Measurements from ENCODE around the gene RHOBTB1. TPM values are rescaled to one million over a fixed set of nuclear protein-coding genes. Genes with fewer than 3 reads are reported as not detected.

The RHOBTB1 gene
- total RNA-seq, 2 experiments from 2014 or later = 0.05 TPM; not detected in 1

DNA sequence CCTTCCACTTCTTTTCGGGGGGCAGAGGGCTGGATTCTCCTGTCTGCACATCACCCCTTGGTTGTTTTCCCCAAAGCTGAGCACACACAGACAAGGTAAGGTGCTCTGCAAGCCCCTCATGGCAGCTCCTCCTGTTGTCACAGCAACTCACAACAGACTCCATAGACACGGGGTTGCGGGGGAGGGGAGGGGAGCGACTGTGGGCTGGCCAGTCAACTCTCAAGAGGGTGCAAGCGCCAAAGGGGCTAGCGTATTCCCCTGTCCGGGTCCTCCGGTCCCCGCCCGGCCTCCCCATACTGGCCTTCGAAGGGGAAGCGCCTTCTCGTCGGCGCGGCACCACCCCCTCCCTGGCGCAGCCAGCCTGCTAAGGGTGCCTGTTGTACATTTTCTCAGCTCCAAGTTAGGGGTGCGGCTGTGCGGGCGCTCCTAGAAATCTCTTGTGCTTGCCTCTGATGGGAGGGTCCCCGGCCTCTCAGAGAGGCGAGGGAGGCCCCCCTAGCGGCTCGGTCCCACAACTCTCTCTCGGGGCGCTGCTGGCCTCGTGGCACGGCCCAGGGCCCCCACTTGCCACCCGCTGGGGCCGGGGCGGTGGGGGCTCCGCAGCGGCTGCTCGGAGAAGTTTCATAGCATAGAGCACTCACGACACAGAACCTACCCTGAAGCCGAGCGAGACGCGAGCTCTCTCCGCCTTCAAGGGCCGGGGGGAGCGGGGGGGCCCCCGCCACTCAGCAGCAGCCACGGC lies 498 bp downstream of the RHOBTB1 start:
- H3K27ac Mint-ChIP-seq = no peak overlapping the region
- H3K9me3 Mint-ChIP-seq = no peaks in the 10 kb centered on the region
- ChIA-PET POLR2A (no interaction called here), CTCF (no interaction called here)
- H3K4me1 Mint-ChIP-seq = peaks cover 8% of the 10 kb centered on the region
- DNase-seq = peak; percentile 24
- peak overlapping the region; percentile 19 for H3K4me3 Mint-ChIP-seq
- no peaks in the 10 kb centered on the region for H3K36me3 Mint-ChIP-seq (ENCODE audit: low read depth)
- peaks cover 66% of the 10 kb centered on the region for H3K27me3 Mint-ChIP-seq

DNA sequence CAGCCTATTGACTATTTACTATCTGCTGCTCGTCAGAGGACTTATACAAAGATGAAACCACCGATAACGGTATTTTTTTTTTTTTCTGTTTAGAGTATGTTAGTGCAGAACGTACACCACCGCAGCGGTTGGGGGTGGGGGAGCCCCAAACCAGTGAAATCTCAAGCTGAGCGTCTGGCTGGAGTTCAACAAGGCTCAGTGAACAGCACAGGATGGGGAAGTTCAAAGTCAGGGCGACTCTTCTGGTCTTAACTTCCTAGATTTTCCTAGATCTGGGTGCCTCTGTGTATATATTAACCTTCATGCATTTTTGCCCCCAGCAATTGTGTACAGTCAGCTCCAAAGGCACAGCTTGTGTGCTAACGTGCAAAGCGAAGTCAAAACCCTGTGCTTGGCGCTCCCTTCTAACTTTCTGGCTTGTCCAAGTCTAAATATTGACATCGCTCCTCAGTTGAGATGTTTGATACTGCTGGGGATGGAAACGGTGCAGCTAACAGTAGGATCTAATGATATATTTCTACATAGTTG lies 1.1 kb downstream of the RHOBTB1 start:
- peak overlapping the region; percentile 19 for H3K4me3 Mint-ChIP-seq
- H3K9me3 Mint-ChIP-seq = no peaks in the 10 kb centered on the region
- H3K36me3 Mint-ChIP-seq (ENCODE audit: low read depth) = no peaks in the 10 kb centered on the region
- H3K27ac Mint-ChIP-seq = no peak overlapping the region
- H3K27me3 Mint-ChIP-seq = peaks cover 65% of the 10 kb centered on the region
- ChIA-PET POLR2A (interaction anchor here (1.2 kb wide), 1 partner anchor 163 kb away, joined by 4 read pairs; no protein-coding TSS in a partner anchor), CTCF (no interaction called here)
- peak; percentile 53 for DNase-seq
- peaks cover 8% of the 10 kb centered on the region for H3K4me1 Mint-ChIP-seq

DNA sequence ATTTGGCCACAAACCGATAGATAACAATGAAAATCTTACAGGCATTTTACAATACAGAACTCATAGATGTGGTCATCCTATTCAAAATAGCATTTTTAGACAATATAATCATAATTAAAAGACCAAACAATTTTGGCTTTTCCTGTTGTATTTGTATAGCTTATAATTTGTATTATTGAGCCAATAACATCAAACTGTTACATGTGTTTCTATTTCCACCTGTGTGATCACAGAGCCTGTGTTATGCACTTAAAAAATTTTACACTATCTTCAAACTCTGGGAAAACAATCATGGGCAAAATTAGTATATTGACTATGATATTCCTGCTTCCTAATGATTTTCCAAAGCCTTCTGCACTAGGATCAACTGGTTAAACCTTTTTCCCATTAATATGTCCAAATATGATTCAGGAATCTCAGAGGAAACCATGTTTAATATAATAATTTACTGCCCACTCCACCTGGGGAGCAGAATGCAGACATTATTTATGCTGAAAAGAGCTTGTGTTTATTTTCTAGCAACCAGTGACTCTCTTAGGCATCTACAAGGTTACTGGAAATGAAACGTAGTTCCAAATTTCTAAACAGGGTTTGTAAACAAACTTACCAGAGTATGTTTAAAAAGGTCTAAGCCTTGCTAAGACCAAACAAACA lies 1.7 kb downstream of the RHOBTB1 start:
- Mint-ChIP-seq H3K4me3 (no peak overlapping the region), H3K36me3 (ENCODE audit: low read depth) (no peaks in the 10 kb centered on the region), H3K27ac (no peak overlapping the region), H3K4me1 (peaks cover 8% of the 10 kb centered on the region), H3K9me3 (no peaks in the 10 kb centered on the region), H3K27me3 (peaks cover 63% of the 10 kb centered on the region)
- ChIA-PET CTCF (no interaction called here), POLR2A (interaction anchor here (1.2 kb wide), 2 partner anchors 163 to 164 kb away, joined by 3 to 4 read pairs; partner anchors contain the start of gene CDK1)
- DNase-seq = no peak

DNA sequence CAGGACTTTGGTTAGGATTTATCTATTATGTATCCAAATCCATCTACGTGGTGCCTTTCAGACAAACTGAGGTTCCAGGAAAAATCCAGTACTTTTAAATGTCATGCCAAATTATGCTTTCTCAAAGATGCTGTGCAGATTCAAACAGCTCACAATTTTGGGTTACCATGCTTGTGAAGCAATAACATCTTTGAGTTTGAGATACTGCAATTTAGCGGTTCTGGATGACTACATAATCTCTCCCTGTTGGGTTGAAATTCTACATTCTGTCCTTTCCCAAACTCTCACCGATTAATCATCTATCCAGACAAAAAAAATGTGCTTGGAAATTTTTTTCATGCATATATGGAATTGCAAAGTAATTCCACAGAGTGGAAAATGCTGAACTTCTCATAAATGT lies 3.5 kb downstream of the RHOBTB1 start:
- no peaks in the 10 kb centered on the region for H3K36me3 Mint-ChIP-seq (ENCODE audit: low read depth)
- H3K4me1 Mint-ChIP-seq = peaks cover 8% of the 10 kb centered on the region
- no peak for DNase-seq
- H3K9me3 Mint-ChIP-seq = no peaks in the 10 kb centered on the region
- no peak overlapping the region for H3K4me3 Mint-ChIP-seq
- H3K27ac Mint-ChIP-seq = no peak overlapping the region
- H3K27me3 Mint-ChIP-seq = peaks cover 52% of the 10 kb centered on the region
- ChIA-PET POLR2A (no interaction called here), CTCF (no interaction called here)

DNA sequence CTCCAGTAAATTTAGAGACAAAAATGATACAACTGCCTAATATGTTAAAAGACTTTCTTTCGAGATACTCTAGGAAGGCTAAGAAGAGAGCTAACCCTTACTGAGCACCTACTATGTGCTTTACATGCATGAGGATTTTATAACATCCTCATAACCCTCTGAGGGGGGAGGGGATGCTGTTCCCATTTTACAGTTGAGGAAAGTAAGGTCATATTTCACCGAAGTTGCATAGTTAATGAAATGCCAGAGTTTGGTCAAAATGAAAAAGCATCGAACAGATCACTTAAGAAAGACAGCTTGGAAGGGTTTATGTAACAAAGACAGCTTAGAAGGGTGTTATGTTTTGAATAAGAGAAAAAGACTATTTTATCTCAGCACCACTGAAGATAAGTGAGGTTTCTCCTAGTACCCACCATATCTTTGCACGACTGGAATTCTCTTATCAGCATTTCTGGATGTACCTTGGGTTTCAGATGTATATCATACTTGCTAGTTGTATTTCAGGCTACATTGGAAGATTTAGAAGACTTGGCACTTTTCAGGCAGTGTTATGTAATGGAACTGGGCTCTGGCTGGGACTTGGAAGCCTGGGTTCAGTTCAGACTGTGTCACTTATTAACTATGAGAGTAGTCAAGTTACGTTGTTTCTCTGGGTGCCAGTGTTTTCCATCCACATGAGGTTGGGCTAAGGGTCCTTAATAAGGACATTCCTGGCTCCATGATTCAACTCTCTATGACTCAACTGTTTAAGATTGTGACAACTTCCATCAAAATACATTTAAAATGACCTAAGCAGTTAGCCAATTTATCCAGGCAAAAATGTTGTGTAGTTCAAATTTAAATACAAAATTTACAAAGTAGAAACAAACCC lies 6.0 kb downstream of the RHOBTB1 start:
- CTCF ChIA-PET = no interaction called here
- no peak for DNase-seq
- H3K4me3 Mint-ChIP-seq = no peak overlapping the region

DNA sequence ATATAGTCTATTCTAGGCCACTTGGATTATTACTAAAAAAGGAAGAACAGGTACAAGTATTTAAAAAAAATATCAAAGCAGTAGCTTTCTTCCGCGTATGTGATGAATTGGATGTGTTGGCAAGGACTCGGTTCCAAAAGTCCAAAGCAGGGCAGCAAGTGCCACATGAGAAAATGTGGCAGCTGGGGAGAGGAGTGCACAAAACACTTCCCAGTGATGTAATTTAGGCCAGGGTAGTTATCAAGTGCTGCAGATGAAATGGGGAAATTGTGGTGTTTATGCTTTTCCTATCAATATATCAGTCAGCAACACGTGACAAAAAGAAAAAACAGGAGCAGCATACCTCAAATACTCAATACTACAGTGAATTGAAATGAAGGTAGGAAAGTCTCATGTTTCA lies 7.0 kb downstream of the RHOBTB1 start:
- Mint-ChIP-seq H3K4me1 (no peaks in the 10 kb centered on the region), H3K27me3 (peaks cover 37% of the 10 kb centered on the region), H3K4me3 (no peak overlapping the region), H3K27ac (no peak overlapping the region), H3K36me3 (ENCODE audit: low read depth) (no peaks in the 10 kb centered on the region), H3K9me3 (no peaks in the 10 kb centered on the region)
- no peak for DNase-seq
- CTCF ChIA-PET = no interaction called here
- POLR2A ChIA-PET = no interaction called here

More for the DNA sequence above, 6.0 kb downstream of the RHOBTB1 start:
- POLR2A ChIA-PET = no interaction called here
- Mint-ChIP-seq H3K36me3 (ENCODE audit: low read depth) (no peaks in the 10 kb centered on the region), H3K27ac (no peak overlapping the region), H3K27me3 (peaks cover 41% of the 10 kb centered on the region), H3K9me3 (no peaks in the 10 kb centered on the region), H3K4me1 (peaks cover 5% of the 10 kb centered on the region)

DNA sequence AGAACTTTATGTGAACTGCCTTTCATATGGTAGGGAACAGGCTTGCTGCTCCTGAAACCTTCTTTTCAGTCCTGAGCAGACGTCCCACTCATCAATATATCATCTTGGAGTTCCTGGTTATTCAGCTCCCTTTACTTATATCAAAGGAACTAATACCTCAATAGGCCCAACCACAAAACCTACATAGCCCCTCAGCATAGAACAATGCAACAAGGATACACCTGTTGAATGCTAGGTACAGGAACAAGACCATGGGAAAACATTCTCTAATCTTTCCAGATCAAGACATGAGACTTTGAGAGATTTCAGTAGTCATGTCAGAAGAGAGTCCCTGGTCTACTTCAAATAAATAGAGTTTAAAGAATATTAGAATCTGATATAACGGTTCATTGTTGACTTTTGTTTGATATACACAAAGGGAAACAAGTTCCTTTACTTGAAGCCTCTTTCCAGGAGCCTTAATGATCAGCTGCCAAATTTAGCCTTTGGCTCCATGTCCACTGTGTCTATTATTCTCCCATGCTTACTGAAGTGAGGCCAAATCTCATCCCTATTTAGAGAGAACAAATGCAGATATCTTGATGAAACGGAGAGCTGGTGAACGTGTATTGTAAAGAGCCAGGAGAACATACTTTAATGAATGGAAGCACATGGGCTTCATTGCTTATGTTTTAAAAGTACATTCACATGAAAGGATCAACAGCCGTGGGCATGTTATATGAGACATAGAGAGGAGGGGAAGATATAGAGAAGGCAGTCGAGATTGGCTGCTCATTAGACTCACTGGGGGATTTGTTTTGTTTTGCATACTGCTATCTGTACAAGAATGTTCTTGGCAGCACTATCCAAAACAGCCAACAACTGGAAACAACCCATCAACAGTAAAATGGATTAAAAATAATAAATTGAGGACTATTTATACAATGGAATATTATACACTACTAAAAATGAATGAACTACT lies 9.5 kb downstream of the RHOBTB1 start:
- H3K36me3 Mint-ChIP-seq (ENCODE audit: low read depth) = no peaks in the 10 kb centered on the region
- H3K9me3 Mint-ChIP-seq = no peaks in the 10 kb centered on the region
- no peak overlapping the region for H3K27ac Mint-ChIP-seq
- no peaks in the 10 kb centered on the region for H3K4me1 Mint-ChIP-seq
- DNase-seq = no peak
- POLR2A ChIA-PET = no interaction called here
- peaks cover 25% of the 10 kb centered on the region for H3K27me3 Mint-ChIP-seq
- H3K4me3 Mint-ChIP-seq = no peak overlapping the region
- CTCF ChIA-PET = no interaction called here

DNA sequence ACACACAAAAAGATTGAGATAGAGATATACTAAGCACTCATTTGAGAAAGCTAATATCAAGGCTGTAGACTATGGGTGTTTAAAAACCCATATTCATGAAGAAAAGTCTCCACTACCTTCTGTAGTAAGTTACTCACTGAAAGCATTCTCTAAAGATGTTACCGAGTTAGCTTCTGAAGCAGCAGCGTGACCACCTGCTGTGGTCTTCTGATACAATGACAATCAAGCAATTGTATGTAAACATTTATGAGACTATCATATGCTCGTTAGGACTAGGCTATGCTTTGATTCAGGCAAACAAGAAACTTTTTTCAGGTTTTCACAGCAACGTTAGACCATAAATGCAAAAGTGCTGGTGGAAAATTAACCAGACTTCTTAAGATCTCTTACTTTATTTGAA lies 11.2 kb downstream of the RHOBTB1 start:
- H3K27ac Mint-ChIP-seq = no peak overlapping the region
- no peak overlapping the region for H3K4me3 Mint-ChIP-seq
- peaks cover 14% of the 10 kb centered on the region for H3K27me3 Mint-ChIP-seq
- H3K36me3 Mint-ChIP-seq (ENCODE audit: low read depth) = no peaks in the 10 kb centered on the region
- no peaks in the 10 kb centered on the region for H3K4me1 Mint-ChIP-seq
- H3K9me3 Mint-ChIP-seq = no peaks in the 10 kb centered on the region
- no peak for DNase-seq
- ChIA-PET CTCF (no interaction called here), POLR2A (no interaction called here)

DNA sequence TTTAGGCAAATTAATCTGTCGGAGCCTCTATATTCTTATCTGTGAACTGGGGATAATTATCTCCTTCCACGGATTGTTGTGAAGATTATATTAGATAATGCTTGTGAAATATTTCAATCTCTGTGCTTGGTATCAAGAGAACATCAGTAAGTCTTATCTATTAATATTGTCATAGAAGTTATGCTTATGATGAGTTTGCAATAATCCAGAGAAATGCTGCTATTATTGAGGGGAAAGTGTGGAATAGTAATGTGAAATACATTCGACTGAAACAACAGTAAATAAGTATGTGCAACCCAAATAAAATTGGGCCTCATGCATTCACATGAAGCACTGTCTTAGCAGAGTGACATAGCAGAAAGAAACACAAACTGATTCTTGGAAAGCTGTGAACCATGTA lies 13.7 kb downstream of the RHOBTB1 start:
- POLR2A ChIA-PET = no interaction called here
- DNase-seq = no peak
- CTCF ChIA-PET = no interaction called here
- H3K36me3 Mint-ChIP-seq (ENCODE audit: low read depth) = no peaks in the 10 kb centered on the region
- H3K27me3 Mint-ChIP-seq = peaks cover 12% of the 10 kb centered on the region
- H3K9me3 Mint-ChIP-seq = no peaks in the 10 kb centered on the region
- H3K27ac Mint-ChIP-seq = no peak overlapping the region
- no peak overlapping the region for H3K4me3 Mint-ChIP-seq
- no peaks in the 10 kb centered on the region for H3K4me1 Mint-ChIP-seq

DNA sequence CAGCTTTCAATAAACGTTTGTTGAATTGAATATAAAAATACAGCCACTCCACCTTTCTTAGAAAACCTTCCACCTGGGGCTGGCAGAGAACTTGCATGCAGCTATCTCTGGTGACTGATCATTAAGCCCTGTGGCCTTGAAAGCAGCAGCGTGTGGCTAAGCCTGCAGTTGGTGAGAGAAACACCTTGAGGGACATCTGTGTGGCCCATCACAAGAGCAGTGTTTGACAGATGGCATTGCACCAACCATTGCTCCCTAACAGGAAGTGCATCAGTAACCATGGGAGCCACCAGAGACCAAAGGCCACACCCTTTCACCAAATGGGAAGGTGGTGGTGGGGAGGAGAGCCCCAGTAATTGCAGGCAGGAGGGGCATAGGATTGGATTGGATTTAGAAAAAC lies 22.4 kb downstream of the RHOBTB1 start:
- H3K27ac Mint-ChIP-seq = no peak overlapping the region
- no peaks in the 10 kb centered on the region for H3K4me1 Mint-ChIP-seq
- CTCF ChIA-PET = no interaction called here
- H3K9me3 Mint-ChIP-seq = no peaks in the 10 kb centered on the region
- no peaks in the 10 kb centered on the region for H3K36me3 Mint-ChIP-seq (ENCODE audit: low read depth)
- no peak for DNase-seq
- H3K27me3 Mint-ChIP-seq = peaks cover 5% of the 10 kb centered on the region
- POLR2A ChIA-PET = no interaction called here
- no peak overlapping the region for H3K4me3 Mint-ChIP-seq

DNA sequence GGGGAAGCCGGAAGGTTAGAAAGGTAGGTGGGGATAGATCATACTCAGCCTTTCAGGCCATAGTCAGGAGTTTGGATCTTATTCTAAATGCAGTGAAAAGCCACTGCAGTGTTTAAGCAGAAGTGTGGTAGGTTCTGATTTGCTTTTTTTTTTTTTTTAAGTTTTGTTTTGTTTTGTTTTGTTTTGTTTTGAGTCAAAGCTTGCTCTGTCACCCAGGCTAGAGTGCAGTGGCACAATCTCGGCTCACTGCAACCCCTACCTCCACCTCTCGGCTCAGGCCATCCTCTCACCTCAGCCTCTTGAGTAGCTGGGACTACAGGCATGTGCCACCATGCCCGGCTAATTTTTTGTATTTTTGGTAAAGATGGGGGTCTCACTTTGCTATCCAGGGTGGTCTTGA lies 23.5 kb downstream of the RHOBTB1 start:
- no peak overlapping the region for H3K27ac Mint-ChIP-seq

DNA sequence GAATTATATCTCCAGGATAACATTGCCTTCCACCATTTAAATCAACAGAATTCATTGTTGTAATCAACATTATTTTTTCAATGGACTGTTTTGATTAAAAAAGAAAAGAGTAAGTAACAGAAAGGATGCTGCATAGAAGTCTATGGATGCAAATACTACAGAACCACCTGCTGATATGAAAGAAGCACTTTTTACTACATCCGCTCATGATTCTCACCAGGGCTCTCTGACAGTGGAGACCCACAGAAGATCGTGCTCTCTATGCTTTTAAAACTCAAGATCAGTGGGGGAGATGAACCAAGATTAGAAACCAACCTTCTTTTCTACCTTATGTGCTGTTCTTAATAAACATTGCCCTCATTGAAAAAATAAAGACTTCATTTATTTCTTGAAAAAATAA lies 24.4 kb downstream of the RHOBTB1 start:
- H3K27ac Mint-ChIP-seq = no peak overlapping the region
- CTCF ChIA-PET = no interaction called here
- H3K4me1 Mint-ChIP-seq = no peaks in the 10 kb centered on the region
- H3K4me3 Mint-ChIP-seq = no peak overlapping the region
- no peak for DNase-seq
- POLR2A ChIA-PET = no interaction called here
- H3K27me3 Mint-ChIP-seq = peaks cover 5% of the 10 kb centered on the region
- H3K9me3 Mint-ChIP-seq = no peaks in the 10 kb centered on the region
- H3K36me3 Mint-ChIP-seq (ENCODE audit: low read depth) = no peaks in the 10 kb centered on the region

More for the DNA sequence above, 23.5 kb downstream of the RHOBTB1 start:
- Mint-ChIP-seq H3K9me3 (no peaks in the 10 kb centered on the region), H3K4me1 (no peaks in the 10 kb centered on the region), H3K27me3 (peaks cover 3% of the 10 kb centered on the region), H3K4me3 (no peak overlapping the region), H3K36me3 (ENCODE audit: low read depth) (no peaks in the 10 kb centered on the region)
- CTCF ChIA-PET = no interaction called here
- no peak for DNase-seq
- POLR2A ChIA-PET = no interaction called here
